Measurements from ENCODE around the gene C16orf82. TPM values are rescaled to one million over a fixed set of nuclear protein-coding genes. Genes with fewer than 3 reads are reported as not detected.
A peak's percentile ranks its signal among the peaks of the same experiment; 100 is the strongest.

C16orf82 gene
- total RNA-seq, 1 experiment from 2014 or later = not detected

DNA sequence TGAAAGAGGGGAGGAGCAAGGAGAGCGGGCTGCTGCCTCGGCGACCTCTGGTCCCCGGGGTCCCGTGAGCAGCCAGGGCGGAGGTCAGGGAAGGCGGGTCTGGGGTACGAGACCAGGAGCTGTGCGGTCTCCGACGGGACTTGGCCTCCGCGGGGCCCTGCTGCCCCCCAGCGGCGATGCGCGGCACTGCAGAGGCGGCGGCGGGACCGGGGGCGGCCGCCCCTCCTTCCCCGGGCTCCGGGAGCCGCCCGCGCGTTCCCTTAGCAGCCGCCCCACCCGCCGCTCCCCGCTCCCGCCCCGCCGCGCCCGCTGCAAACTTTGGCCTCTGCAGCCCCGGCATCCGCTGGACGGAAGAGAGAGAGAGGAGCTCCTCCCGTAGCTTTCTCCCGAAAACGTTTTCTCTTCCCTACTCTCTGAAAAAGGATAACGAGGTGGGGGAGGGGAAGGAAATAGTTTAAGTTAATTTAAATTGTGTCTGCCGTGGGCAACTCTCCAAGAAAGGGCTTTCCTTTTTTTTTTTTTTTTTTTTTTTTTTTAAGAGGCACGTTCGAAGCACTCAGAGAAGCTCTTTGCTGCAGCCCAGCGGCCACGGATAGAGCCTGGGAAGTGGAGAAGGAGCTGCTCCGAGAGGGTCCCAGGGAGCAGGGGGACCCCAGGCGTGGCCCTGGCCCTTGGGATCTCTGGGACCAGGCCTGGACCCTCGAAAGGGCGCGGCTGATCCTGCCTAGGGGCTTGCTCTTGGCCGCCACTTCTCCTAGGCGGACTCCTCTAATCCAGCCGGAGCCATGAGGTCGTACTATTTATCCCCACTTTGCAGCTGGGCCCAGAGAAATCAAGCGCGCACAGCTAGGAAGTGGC is 43.2 kb downstream of the C16orf82 start (continued):
- TF ChIP-seq CTCF (IDR thresholded peaks at IDR 0.05) = peak; percentile 99
- 0 out of 2 replicates have a peak, but pooled peaks have one; percentile 33 for TF ChIP-seq ETV6 (CRISPR knock-in tag; IDR thresholded peaks at IDR 0.05)

GRCh38 chr16:27110524-27110896 is 43.8 kb downstream of the C16orf82 start:
- Mint-ChIP-seq H3K4me3 (peak overlapping the region; percentile 66), H3K27me3 (ENCODE audit: low read depth) (peaks cover 7% of the 10 kb centered on the region; the same call in 1 of the 2 replicates), H3K36me3 (no peaks in the 10 kb centered on the region), H3K4me1 (peaks cover 28% of the 10 kb centered on the region), H3K9me3 (peaks cover 1% of the 10 kb centered on the region), H3K27ac (no peak overlapping the region)
- DNase-seq (ENCODE audit: low spot score) (no peak), ATAC-seq (peak; percentile 3; the same call in 1 of the 2 replicates)
- ChIA-PET POLR2A (interaction anchor here (0.6 to 1.0 kb wide), 4 partner anchors 29 to 1160 kb away, joined by 3 to 11 read pairs (median 7); no protein-coding TSS in a partner anchor), CTCF (interaction anchor here (0.6 to 1.9 kb wide), 160 partner anchors 8 to 1854 kb away, joined by 3 to 53 read pairs (median 4); partner anchors contain the start of genes C16orf82 and KDM8)
- TF ChIP-seq MXD4 (CRISPR knock-in tag; IDR thresholded peaks at IDR 0.05; ENCODE audit: borderline replicate concordance) = no peak
- TF ChIP-seq SMAD4 (CRISPR knock-in tag; IDR thresholded peaks at IDR 0.05) = no peak
- no peak for TF ChIP-seq ATF6 (CRISPR knock-in tag; IDR thresholded peaks at IDR 0.05)
- no peak for TF ChIP-seq NFATC4 (CRISPR knock-in tag; IDR thresholded peaks at IDR 0.05)
- no peak for TF ChIP-seq JUN (CRISPR knock-in tag; IDR thresholded peaks at IDR 0.05)
- no peak for TF ChIP-seq ESRRA (CRISPR knock-in tag; IDR thresholded peaks at IDR 0.05; ENCODE audit: borderline replicate concordance)
- TF ChIP-seq TCF7 (CRISPR knock-in tag; IDR thresholded peaks at IDR 0.05; ENCODE audit: low read depth) = no peak
- no peak for TF ChIP-seq CREB1 (CRISPR knock-in tag; IDR thresholded peaks at IDR 0.05)
- TF ChIP-seq PRRX2 (CRISPR knock-in tag; IDR thresholded peaks at IDR 0.05) = no peak

GRCh38 chr16:27111486-27111885 is 44.8 kb downstream of the C16orf82 start:
- TF ChIP-seq ERG (CRISPR knock-in tag; IDR thresholded peaks at IDR 0.05) (no peak), GABPB1 (CRISPR knock-in tag; IDR thresholded peaks at IDR 0.05) (no peak), NFATC4 (CRISPR knock-in tag; IDR thresholded peaks at IDR 0.05) (no peak), SMAD4 (CRISPR knock-in tag; IDR thresholded peaks at IDR 0.05) (no peak), EMX1 (CRISPR knock-in tag; IDR thresholded peaks at IDR 0.05) (no peak), NR3C1 (CRISPR knock-in tag; conservative IDR thresholded peaks at IDR 0.05; ENCODE audit: low read depth) (no peak), NFE2L1 (CRISPR knock-in tag; IDR thresholded peaks at IDR 0.05) (no peak), ZBTB43 (CRISPR knock-in tag; IDR thresholded peaks at IDR 0.05) (no peak)
- H3K27me3 Mint-ChIP-seq (ENCODE audit: low read depth) = peaks cover 7% of the 10 kb centered on the region; the same call in 1 of the 2 replicates
- CTCF ChIA-PET = interaction anchor here (0.6 to 1.7 kb wide), 3 partner anchors 255 to 468 kb away, joined by 3 to 4 read pairs (median 3); no protein-coding TSS in a partner anchor
- H3K9me3 Mint-ChIP-seq = peaks cover 10% of the 10 kb centered on the region
- DNase-seq (ENCODE audit: low spot score) (no peak), ATAC-seq (no peak)
- H3K36me3 Mint-ChIP-seq = no peaks in the 10 kb centered on the region
- H3K27ac Mint-ChIP-seq = no peak overlapping the region
- H3K4me3 Mint-ChIP-seq = no peak overlapping the region
- POLR2A ChIA-PET = no interaction called here
- H3K4me1 Mint-ChIP-seq = peaks cover 28% of the 10 kb centered on the region

All from WTC11 (cell line).